ENCODE results near the gene MED16. TPM values are rescaled to one million over a fixed set of nuclear protein-coding genes. Genes with fewer than 3 reads are reported as not detected.

The MED16 gene
- total RNA-seq, 4 donors from 2014 or later = 45.1 to 63.9 (median 57.0) TPM

GRCh38 chr19:939922-940321 lies 46.9 kb upstream of the MED16 start:
- Histone ChIP-seq H3K27me3 (no peaks in the 10 kb centered on the region), H3K27ac (no peak overlapping the region), H3K4me3 (no peak overlapping the region), H3K36me3 (no peaks in the 10 kb centered on the region), H3K4me1 (peaks cover 49% of the 10 kb centered on the region), H3K9me3 (no peaks in the 10 kb centered on the region)
- DNase-seq (ENCODE audit: low spot score in 2 of 2) = no peak
- TF ChIP-seq POLR2A (IDR thresholded peaks at IDR 0.05) (no peak), POLR2AphosphoS5 (IDR thresholded peaks at IDR 0.05) (no peak)
- WGBS = 96% methylated on average over 7 of the region's 7 CpGs

- no peaks in the 10 kb centered on the region for H3K36me3 ChIP-seq
- TF ChIP-seq POLR2A (IDR thresholded peaks at IDR 0.05) (no peak), POLR2AphosphoS5 (IDR thresholded peaks at IDR 0.05) (no peak), EP300 (IDR thresholded peaks at IDR 0.05) (no peak)
- TF ChIP-seq, protein P1, sequence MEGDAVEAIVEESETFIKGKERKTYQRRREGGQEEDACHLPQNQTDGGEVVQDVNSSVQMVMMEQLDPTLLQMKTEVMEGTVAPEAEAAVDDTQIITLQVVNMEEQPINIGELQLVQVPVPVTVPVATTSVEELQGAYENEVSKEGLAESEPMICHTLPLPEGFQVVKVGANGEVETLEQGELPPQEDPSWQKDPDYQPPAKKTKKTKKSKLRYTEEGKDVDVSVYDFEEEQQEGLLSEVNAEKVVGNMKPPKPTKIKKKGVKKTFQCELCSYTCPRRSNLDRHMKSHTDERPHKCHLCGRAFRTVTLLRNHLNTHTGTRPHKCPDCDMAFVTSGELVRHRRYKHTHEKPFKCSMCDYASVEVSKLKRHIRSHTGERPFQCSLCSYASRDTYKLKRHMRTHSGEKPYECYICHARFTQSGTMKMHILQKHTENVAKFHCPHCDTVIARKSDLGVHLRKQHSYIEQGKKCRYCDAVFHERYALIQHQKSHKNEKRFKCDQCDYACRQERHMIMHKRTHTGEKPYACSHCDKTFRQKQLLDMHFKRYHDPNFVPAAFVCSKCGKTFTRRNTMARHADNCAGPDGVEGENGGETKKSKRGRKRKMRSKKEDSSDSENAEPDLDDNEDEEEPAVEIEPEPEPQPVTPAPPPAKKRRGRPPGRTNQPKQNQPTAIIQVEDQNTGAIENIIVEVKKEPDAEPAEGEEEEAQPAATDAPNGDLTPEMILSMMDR (IDR thresholded peaks at IDR 0.05) = no peak
- no peak overlapping the region for H3K27ac ChIP-seq
- WGBS = 88% methylated on average over 21 of the region's 22 CpGs
- H3K27me3 ChIP-seq = no peaks in the 10 kb centered on the region
- no peak for DNase-seq (ENCODE audit: low spot score in 2 of 2)
- H3K4me3 ChIP-seq = no peak overlapping the region
- H3K9me3 ChIP-seq = no peaks in the 10 kb centered on the region
- peaks cover 50% of the 10 kb centered on the region for H3K4me1 ChIP-seq
These were observed 46.5 kb upstream of the MED16 start for GRCh38 chr19:939439-939838.

DNA sequence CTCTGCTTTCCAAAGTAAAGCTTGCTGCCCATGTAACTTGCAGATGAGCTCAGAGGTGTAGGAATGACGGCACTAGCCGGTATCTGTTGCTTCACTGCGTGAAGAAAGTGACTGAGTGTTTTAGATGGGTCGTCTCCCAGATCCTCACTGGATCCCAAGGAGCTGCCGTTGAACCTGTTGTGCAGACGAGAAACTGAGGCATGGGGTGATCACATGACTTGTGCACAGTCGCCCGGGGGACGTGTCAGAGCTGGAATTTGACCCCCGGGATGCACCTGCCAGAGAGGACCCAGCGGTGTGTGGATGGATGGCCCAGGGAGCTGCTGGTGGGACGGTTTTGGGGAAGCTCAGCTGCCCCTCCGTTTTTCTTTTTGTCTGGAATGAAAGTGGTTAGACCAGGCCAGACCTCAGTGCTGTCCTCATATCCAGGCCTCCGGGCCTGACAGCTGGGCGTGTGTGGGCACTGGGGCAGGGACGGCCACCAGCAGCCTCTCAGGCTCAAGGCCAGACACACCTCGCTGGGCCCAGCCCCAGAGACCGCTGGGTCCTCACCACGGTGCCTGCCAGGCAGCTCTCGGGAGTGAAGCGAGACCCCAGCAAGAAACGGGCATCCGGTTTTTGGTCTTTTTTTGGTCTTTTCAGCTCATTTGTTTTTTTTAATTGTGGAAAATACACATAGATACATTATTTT lies 45.4 kb upstream of the MED16 start:
- TF ChIP-seq, protein P1 (IDR thresholded peaks at IDR 0.05) = no peak
- no peak for TF ChIP-seq POLR2AphosphoS5 (IDR thresholded peaks at IDR 0.05)
- no peak for TF ChIP-seq POLR2A (IDR thresholded peaks at IDR 0.05)
- no peak for TF ChIP-seq EP300 (IDR thresholded peaks at IDR 0.05)
- Histone ChIP-seq H3K4me3 (no peak overlapping the region), H3K27ac (no peak overlapping the region), H3K36me3 (no peaks in the 10 kb centered on the region), H3K27me3 (no peaks in the 10 kb centered on the region), H3K9me3 (no peaks in the 10 kb centered on the region), H3K4me1 (peaks cover 54% of the 10 kb centered on the region)
- DNase-seq (ENCODE audit: low spot score in 2 of 2) = no peak
- 88% methylated on average over 21 of the region's 23 CpGs for WGBS

GRCh38 chr19:937259-937694 lies 44.3 kb upstream of the MED16 start:
- H3K36me3 ChIP-seq = no peaks in the 10 kb centered on the region
- no peak for DNase-seq (ENCODE audit: low spot score in 2 of 2)
- H3K4me1 ChIP-seq = peaks cover 57% of the 10 kb centered on the region
- no peak overlapping the region for H3K4me3 ChIP-seq
- 91% methylated on average over 16 of the region's 16 CpGs for WGBS
- no peaks in the 10 kb centered on the region for H3K27me3 ChIP-seq
- no peak overlapping the region for H3K27ac ChIP-seq
- H3K9me3 ChIP-seq = no peaks in the 10 kb centered on the region
- TF ChIP-seq, protein P1 (IDR thresholded peaks at IDR 0.05) = no peak
- TF ChIP-seq POLR2AphosphoS5 (IDR thresholded peaks at IDR 0.05) = no peak

GRCh38 chr19:936175-936546 lies 43.2 kb upstream of the MED16 start:
- no peaks in the 10 kb centered on the region for H3K27me3 ChIP-seq
- no peak overlapping the region for H3K4me3 ChIP-seq
- no peaks in the 10 kb centered on the region for H3K36me3 ChIP-seq
- TF ChIP-seq POLR2A (IDR thresholded peaks at IDR 0.05) (no peak), EP300 (IDR thresholded peaks at IDR 0.05) (no peak), POLR2AphosphoS5 (IDR thresholded peaks at IDR 0.05) (no peak)
- TF ChIP-seq, protein P1 (IDR thresholded peaks at IDR 0.05) = no peak
- H3K27ac ChIP-seq = no peak overlapping the region
- WGBS = 95% methylated on average over 10 of the region's 10 CpGs
- peaks cover 47% of the 10 kb centered on the region for H3K4me1 ChIP-seq
- H3K9me3 ChIP-seq = no peaks in the 10 kb centered on the region
- no peak for DNase-seq (ENCODE audit: low spot score in 2 of 2)

All from suprapubic skin (tissue), 4 donors.